Left hindlimb (tissue), 1 donor: ENCODE measurements around the gene BCL6.
"Not testable (repeated sequence)": the region's sequence is repeated elsewhere in the genome, so short reads cannot be mapped to it uniquely, and the experiment has no call there.

Source experiments
- DNase-seq: peaks from one replicate; pipeline ENCODE4 v3.0.0-alpha.2; 2018

The BCL6 gene

DNA sequence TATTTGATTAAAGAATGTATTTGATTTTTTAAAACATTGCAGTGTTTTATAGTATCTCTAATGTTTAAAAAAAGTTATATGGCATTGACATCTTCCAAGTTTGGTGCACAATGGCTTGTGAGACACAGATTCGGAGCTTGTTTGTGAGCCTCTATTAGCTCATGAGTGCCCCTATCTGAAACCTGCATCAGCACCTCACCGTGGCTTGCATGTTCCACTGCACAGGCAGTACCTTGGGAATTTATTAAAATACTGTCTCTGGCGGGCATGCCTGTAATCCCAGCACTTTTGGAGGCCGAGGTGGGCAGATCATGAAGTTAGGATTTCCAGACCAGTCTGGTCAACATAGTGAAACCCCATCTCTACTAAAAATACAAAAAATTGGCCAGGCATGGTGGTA lies 36.1 kb downstream of the BCL6 start:
- DNase-seq = no peak

DNA sequence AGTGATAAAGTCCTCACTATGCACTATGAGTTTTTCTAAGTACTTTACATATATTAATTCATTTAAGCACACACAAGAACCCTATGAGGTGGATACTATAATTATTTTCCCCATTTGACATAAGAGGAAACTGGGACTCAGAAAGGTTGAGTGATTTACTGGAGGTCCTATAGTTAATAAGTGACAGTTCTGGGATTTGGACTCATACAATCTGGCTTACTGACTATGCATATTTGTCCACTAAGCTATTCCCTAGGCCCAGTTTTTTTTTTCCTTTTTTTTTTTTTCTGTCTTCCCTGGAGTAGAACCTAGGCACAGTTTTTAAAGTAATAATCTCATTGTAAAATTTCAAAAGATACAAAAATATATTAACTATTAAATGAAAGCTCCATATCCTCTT lies 36.6 kb downstream of the BCL6 start:
- no peak for DNase-seq

DNA sequence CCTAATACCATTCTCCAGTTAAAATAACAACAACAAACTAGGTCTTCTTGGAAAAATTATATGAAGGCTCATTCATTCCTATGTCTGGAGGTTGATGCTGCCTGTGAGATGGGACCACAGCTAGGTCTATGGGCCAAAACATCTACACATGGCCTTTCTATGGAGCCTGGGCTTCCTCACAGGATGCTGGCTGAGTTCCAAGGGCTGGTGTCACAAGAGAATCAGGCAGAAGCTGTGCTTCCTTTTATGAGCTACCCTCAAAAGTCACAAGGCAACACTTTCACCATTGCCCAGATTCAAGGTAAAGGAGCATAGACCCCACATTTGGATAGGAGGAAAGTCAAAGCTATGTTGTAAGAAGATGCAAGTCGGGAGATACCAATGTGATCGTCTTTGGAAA lies 38.3 kb downstream of the BCL6 start:
- DNase-seq = no peak

DNA sequence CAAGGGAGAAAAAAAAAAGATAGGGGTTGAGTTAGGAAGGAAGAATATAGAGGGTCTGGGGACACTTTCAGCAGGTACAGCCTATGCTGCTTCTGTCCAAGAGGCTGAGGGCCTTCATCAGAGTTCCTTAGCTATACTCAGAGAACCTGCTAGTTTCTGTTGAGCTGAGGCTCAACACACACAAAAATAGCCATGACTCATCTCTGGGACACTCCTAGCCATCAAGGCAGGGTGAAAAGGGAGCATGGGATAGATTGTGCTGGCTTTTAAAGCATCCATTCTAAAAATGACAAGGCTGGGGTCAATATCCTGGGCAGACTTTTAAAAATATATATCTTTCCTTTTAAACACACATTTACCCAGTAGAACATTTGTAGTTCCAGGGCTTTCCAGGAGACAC lies 40.1 kb downstream of the BCL6 start:
- no peak for DNase-seq

DNA sequence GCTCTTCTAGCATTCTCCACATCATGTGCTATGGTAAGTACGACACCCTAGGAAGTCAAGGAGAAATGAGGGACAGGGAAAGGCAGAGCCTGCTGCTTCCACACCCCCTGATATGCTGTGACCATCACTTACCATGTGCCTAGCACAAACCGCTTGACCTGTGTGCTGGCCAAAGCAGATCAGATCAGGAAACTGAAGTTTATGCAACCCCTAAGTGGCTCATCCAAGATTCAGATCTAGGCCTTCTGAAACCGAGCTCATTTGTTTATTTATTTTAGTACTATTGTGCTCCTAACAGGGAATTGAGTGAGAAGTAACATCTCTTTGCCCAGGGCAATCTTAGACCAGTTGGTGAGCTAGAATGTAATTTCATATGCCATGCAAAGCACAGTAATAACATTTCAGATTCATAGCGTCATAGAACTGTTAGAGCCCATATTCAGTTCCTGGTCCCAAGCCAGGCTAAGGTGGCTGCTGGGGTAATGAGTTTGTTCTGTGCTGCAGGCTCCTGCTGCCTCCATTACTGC lies 42.7 kb downstream of the BCL6 start, which contains the start of gene RTP2:
Gene RTP2 (minus strand): TSS at position 51 of the 527 bp plus-strand sequence. CDS start 429 bp downstream, outside the sequence.
- no peak for DNase-seq

DNA sequence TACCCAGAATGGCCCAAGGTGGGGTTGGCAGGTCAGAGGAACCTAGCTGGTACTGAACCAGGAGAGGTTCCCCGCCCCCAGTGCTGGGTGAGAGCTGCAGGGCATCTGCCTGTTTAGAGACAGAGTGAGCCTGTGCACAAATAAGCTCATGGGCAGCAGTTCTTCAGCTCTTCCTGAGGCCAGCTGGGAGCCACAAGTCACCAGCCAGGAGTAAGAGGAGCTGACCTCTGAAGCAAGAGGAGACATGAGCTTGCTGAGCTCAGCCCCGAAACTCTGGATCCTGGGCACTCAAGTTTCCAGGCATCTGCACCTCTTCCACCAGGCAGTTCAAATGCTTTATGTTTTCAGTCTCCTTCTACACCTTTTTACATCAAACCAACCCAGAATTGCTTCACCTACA lies 45.0 kb downstream of the BCL6 start:
- DNase-seq = no peak

DNA sequence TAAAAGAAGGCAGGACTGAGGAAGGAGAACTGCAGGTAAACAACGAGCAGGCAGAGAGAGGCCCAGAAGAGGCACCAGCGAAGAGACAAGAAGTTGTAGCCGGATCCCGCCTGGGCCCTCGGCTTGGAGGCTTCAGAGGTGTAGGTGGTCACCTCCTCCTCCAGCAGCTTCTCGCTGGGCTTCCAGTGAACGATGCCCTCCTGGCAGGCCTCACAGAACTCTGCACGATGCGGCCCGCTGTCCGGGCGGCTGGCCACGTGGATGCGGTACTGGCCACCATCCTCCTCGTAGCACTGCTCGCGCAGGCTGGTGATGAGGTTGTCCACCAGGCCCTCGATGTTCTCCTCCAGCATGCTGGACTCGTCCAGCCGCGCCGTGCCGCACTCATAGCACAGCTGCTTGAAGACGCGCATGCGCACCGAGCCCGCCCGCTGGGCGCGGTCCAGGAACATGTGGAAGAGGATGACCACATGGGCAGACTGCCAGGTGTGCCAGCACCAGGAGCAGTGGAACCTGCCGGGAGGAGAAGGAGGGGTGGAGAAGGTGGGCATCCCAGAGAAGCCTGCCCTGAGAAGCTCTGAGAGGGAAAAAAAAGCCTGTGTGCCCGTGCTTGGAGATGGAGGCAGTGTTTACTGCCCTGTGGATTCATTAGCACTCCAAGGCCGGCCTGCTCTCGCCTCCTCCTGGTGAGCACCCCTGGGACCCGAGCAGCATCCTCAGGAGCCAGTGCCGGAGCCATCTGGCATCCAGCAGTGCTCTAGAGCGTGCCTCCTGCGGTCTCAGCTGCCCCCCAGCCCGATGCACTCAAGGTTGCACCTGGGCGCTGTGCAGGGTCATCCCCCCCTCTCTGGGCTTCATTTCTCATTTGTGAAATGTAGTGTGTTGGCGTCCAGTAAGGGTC lies 46.5 kb downstream of the BCL6 start:
- no peak for DNase-seq

DNA sequence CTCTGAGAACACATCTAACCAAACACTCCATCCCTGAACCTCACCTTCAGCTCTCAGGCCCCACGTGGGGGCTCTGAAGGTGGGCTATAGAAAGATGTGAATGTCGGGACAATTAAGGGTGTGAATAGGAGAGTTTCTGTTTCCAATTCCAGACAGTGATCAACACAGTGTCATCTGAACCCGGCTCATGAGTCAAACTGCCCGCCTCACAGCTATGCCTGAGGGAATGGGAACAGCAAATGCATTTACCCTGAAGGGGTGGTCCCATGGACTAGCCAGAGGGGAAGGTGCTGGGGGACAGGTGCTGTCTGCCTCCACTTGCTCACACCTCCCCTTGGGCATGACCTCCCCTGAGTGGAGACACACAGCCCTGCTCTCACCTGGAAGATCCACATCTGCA lies 49.2 kb downstream of the BCL6 start:
- DNase-seq = no peak

GRCh38 chr3:187695449-187695848 lies 49.8 kb downstream of the BCL6 start:
- DNase-seq = no peak

DNA sequence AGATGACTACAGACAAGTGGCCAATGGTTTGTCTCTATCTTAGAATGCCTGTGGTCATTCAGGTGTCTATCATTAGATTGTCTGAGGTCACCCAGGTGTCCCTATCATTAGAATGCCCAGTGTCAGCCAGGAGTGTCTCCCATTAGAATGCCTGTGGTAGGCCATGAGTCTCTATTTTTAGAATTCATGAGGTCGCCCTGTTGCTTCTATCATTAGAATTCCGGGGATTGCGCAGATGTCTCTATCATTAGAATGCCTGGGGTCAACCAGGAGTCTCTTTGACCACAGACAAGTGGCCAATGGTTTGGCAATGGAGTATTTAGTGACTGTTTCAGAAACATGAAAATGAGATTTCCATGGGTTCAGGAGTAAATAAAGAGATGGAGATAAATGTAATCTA lies 50.5 kb downstream of the BCL6 start:
- no peak for DNase-seq

- DNase-seq = no peak
Measured at GRCh38 chr3:187693431-187693830, 51.8 kb downstream of the BCL6 start.

DNA sequence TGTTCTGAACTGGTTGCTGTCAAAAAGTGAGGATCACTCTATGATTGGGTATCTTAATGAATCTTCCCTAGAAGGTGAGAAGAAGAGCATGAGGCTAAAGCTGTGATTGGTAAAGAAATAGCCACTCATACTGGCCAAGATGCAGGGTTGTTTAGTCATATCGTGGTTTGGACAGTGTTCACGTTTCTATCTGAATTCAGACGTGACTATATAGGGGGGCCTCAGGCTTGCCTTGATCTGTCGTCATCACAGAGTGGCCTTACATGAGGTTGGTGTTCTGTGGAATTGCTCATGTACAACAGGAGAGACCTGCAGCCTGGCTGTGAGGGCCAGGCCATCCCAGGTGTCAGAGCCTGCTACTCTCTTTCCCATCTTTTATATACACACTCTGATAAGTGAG lies 55.3 kb downstream of the BCL6 start:
- DNase-seq = no peak

DNA sequence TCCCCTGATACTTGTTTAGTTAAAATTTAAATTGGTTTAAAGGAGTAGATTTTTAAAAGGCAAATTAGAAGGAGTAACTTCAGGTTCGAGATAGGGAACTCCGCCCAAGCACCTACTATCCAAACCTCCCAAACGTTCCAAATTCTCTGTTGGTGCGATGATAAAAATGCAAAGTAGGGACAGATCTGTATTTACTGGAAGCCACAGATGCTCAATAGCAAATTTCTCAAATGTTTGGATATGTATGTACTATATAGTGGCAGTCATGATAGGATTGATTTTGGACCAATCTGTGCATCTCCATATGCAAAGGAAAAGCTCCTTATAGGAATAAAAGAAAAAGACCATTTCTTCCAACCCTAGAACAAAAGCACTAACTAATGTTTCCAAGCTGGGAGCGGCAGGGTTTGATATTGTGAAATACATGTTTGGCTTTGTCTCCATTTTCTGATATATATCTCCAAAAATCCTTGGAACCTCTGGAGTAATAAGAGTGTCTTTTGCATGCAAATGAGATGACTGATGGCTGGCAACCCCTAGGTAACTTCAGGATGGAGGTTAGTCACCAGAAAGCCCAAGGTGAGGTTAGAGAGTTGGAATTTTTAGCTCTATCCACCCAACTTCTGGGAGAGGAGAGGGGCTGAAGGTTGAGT lies 58.5 kb downstream of the BCL6 start:
- DNase-seq = no peak

- no peak for DNase-seq
Measured at GRCh38 chr3:187685948-187686347, 59.3 kb downstream of the BCL6 start.

- no peak for DNase-seq
Measured at GRCh38 chr3:187684880-187685279, 60.4 kb downstream of the BCL6 start.

DNA sequence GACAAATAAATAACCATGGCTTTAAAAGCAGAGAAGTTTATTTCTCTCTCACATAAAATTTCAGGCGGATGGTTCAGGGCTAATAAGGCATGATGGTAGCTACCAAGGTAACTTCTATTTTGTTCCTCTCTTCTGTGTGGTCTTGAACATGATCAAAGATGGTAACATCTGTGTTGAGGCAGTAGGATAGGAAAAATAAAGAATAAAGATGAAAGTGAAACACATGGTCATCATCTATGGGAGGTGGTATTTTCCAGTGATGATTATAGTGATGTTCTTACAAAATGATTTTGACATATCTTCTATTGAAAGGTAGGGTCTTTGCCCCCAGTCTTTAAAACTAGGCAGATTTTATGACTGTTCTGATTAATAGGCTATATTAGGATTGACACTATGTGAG lies 60.8 kb downstream of the BCL6 start:
- DNase-seq = no peak

DNA sequence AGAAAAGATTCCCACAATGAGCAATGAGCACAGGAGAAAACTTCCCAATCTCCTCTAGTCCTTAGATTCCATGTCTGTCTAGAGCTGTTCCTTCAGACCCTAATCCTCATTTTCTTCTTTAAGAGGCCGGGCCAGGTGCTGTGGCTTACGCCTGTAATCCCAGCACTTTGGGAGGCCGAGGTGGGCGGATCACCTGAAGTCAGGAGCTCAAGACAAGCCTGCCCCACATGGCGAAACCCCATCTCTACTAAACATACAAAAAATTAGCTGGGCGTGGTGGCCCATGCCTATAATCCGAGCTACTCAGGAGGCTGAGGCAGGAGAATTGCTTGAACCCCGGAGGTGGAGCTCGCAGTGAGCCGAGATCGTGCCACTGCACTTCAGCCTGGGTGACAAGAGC lies 63.5 kb downstream of the BCL6 start:
- DNase-seq = not testable (repeated sequence)

- DNase-seq = peak; percentile 46
Measured at GRCh38 chr3:187679638-187680396, 65.5 kb downstream of the BCL6 start.

DNA sequence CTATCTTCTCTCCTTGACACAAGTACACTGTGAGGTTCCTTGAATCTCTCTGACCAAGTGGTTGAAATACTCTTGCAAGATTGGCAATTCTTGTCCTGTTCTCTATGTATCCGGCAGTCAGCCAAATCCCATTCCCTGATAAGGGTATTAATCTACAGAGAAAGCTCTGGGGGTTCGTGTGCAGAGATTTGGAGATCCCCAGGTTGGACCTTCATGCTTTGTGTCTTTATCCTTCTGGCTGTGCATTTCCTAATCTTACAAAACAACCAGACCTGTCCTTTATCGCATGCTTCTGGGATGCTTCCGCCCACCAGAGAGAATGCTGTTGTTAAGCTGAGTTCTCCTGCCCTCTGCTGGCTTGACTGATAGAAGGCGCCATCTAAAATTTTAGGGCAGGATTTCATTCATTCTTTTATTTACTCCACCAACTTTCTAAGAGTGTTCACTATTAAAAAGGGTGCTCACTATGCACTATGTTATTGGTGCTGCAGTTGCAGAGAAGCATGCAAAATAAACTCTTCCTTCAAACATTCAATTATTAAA lies 66.5 kb downstream of the BCL6 start:
- DNase-seq = peak; percentile 36

DNA sequence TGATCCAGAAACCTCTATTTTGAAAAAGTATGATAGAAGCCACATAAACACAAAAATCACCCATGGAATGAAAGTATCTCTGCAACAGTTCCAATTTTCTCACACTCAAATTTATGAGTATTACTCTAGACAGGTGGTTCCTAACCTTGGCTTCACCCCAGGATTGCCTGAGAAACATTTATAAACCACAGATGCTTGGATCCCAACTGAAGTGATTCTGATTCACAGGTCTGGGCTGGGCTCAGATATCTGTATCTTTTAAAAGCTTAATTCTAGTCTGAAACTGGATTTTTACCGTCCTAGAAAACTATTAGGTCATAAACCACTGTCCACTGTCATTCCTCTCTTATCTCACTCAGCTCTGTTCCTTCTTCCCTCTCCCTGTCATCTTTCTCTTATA lies 67.7 kb downstream of the BCL6 start:
- DNase-seq = no peak

DNA sequence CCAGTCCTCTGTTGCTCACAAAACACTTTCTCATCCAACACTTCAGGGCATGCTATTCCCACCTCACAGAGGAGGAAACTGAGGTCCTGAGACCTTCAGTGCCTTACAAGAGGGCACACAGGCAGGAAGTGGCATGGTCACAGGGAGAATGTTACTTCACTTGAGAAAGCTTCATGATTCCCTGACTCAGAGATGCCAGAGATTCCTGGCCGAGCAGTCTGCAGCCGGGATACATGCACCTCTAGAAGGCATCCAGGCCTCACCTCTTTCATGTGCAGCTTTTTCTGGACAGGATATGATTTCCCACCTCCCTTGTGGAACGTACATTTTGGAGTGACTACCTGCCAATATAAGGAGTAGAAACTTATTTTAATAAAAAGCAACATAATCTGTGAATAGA lies 72.3 kb downstream of the BCL6 start:
- DNase-seq = no peak
